Superior temporal gyrus (tissue), 1 donor: ENCODE measurements around the gene MS4A3.
"Not testable (repeated sequence)": the region's sequence is repeated elsewhere in the genome, so short reads cannot be mapped to it uniquely, and the experiment has no call there.

Experiments used
- DNase-seq: peaks from one replicate; pipeline ENCODE4 v3.0.0-alpha.2; 2016; ENCODE audit errors: extremely low spot score

Gene MS4A3

DNA sequence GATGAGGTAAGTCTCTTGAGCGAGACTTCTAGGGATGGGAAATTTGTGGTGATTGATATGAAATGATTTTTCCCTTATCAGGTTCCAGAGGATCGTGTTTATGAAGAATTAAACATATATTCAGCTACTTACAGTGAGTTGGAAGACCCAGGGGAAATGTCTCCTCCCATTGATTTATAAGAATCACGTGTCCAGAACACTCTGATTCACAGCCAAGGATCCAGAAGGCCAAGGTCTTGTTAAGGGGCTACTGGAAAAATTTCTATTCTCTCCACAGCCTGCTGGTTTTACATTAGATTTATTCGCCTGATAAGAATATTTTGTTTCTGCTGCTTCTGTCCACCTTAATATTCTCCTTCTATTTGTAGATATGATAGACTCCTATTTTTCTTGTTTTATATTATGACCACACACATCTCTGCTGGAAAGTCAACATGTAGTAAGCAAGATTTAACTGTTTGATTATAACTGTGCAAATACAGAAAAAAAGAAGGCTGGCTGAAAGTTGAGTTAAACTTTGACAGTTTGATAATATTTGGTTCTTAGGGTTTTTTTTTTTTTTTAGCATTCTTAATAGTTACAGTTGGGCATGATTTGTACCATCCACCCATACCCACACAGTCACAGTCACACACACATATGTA is 39.1 kb downstream of the MS4A3 start:
- no peak for DNase-seq

DNA sequence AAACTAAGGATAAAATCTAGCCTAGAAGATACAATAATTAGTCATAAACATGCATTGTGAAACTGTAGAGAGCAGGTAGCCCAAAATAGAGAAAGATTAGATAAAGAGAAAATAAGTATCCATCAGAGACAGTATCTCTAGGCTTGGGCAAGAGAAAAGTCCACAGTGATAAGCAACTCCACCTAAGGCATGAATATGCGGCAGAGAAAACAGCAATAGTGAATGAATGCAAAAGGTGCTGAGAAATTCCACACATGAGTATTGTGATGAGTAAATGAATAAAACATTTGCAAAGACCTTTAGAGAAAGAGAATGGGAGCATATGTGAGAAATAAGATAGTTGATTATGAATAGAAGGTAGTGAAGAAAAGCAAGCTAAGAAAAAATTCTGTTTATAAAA is 40.7 kb downstream of the MS4A3 start:
- no peak for DNase-seq

DNA sequence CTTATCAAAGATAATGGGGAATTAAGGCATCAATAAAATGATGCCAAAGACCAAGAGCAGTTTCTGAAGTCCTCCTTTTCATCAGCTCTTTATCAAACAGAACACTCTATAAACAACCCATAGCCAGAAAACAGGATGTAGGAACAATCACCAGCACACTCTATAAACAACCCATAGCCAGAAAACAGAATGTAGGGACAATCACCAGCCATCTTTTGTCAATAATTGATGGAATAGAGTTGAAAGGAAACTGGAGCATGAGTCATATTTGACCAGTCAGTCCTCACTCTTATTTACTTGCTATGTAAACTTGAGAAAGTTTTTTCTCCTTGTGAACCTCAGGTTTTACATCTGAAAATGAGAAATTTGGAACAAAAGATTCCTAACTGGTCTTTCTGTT is 42.0 kb downstream of the MS4A3 start:
- no peak for DNase-seq

DNA sequence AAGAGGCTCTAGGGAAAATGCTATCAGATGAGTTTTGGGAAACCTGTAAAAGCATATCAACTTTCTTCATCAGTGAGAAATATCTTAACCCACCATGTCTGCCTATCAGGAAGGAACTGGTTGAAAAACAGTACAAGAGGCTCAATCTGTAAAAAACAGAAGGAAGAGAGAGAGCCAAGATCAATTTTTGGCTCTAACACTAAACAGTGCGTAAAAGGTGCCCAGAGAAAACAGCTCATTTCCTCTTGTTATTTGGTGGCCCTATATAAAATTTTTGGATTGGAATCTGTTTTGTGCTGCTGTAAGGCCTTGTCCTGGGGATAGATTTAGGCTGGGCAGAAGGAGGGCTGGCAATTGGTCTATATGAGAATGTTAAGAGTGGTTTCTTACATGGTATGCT is 44.1 kb downstream of the MS4A3 start:
- no peak for DNase-seq

DNA sequence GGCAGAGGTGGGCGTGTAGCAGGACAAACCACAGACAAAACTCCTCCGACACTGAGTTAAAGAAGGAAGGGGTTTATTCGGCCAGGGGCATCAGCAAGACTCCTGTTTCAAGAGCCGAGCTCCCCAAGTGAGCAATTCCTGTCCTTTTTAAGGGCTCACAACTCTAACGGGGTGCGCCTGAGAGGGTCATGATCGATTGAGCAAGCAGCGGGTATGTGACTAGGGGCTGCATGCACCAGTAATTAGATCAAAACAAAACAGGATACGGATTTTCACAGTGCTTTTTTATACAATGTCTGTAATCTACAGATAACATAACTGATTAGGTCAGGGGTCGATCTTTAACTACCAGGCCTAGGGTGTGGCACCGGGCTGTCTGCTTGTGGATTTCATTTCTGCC is 44.9 kb downstream of the MS4A3 start:
- DNase-seq, result not testable (repeated sequence)

DNA sequence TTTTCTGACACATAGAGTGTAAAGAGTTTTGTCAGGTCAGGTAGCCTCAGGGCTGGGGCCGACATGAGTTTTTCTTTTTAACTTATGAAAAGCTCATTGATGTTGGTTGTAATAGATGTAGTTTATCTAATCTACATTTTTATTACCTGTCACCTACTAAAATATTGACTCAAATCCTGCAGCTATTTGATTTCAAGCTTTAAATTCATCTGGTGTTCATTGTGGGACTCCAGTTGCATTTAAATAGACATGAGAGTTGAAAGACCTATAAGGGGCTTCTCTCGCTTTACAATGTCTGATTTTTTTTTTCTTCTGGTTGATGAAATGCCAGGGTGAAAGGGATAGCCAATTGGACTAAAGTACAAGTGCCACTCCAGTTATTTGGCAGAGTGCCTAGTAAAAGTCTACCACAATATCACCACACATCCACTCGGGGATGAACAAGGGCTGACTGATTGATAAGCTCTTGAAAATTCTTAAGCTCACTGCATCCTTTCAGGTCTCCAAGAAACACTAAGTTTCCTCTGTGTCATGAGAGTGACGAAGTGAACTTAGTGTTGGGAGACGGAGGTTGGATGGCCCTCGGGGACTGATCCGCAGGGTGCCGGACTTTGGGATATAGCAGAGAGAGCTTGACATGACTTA is 48.1 kb downstream of the MS4A3 start:
- DNase-seq, result not testable (repeated sequence)

DNA sequence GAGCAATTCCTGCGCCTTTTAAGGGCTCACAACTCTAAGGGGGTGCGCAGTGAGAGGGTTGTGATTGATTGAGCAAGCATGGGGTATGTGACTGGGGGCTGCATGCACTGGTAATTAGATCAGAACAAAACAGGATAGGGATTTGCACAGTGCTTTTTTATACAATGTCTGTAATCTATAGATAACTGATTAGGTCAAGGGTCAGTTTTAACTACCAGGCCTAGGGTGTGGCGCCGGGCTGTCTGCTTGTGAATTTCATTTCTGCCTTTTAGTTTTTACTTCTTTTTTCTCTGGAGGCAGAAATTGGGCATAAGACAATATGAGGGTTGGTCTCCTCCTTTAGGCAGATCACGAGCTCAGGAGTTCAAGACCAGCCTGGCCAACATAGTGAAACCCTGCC is 52.2 kb downstream of the MS4A3 start:
- not testable (repeated sequence) for DNase-seq

DNA sequence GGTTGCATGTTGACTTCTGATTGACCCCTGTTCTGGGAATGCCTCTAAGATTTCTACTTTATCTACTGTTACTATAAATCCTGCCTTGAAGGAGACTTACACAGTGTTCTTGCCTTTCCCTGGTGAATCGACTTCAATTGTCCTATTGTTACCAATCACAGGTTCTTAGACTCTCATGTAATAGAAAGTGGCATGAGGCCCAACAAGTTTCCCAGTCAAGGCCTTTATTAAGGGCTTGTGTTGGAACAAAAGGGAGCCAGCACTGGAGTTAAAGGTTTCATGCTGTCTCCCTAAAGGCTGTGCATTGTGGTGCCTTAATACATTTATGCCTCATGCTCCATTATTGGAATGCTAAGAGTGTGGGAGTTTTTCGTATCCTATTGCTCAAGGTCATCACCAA is 55.3 kb downstream of the MS4A3 start:
- no peak for DNase-seq

DNA sequence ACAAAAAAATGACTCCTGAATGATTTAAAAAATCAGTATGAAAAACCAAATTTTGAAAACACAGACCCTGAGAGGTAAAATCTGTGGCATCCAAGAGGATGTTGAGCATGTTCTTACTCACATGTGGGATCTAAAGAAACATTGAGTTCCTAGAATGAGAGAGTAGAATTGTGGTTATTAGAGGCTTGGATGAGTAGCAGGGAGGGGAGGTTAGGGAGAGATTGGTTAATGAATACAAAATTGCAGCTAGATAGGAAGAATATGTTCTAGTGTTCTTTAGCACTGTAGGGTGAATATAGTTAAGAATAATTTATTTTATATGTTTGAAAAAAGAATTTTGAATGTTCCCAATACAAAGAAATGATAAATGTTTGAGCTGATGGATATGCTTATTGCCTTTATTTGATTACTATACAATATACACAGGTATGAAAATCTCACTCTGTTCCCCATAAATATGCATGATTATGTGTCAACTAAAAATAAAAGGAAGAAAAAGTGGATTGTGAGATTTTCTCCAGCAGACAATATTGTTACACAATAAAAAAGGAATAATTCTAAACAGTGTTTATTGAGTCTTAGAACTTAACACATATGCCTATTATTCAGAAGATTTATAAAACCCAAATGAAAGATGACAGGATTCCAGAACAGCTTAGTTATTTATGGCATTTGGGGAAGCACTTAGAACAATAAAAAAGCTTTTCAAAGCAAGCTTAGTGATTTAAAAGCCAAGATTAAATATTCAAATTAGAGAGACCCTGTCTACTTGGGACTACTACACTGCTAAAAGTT is 60.7 kb downstream of the MS4A3 start:
- no peak for DNase-seq

DNA sequence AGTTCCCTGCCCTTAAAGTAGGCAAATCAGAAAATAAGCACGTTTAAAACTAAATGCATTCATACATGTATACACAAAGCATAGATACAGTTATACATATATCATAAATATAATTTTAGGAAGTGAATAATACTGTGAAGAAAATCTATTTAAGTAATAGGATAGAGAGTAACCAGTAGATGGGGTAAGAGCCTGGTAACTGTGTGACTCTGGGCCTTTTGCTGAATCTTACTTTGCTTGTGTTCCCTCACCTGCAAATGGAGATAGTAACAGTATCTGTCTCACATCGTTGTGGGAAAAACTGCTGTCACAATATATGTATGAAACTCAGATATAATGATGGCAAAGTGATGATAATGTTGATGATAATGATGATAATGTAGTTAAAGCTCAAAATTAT is 61.9 kb downstream of the MS4A3 start:
- DNase-seq, result no peak

DNA sequence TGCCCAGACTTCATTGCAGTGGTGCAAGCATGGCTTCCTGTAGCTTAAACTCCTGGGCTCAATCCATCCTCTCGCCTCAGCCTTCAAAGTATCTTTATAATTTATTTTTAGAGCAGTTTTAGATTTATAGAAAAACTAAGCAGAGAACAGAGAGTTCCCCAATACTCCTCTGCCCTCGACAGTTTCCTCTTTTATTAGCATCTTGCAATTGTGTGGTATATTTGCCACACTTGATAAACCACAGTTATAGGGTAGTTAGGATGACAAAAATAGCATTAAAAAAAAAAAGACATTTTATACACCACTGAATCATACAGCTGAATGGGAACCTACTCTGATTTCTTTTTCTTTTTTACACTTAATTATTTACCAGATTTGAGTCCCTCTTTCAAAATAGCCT is 63.2 kb downstream of the MS4A3 start:
- DNase-seq, result no peak
